Liver (tissue), 9 donors: ENCODE results near the gene KIF2C. TPM values are rescaled to one million over a fixed set of nuclear protein-coding genes. Genes with fewer than 3 reads are reported as not detected.

Source experiments
- DNase-seq: peaks from one replicate; pipeline ENCODE4 v3.0.0-alpha.2; 2017; ENCODE audit warnings: low spot score
- H3K27ac ChIP-seq, 2 donors: one replicate each; pipeline ENCODE4 v1.7.0; 2013; ENCODE audit warnings: inconsistent platforms in 2 of 2, low read length in 2 of 2, control low read depth in 1 of 2, low read depth in 1 of 2, mild to moderate bottlenecking in 1 of 2
- H3K27me3 ChIP-seq, 4 donors: one replicate each; pipeline versions ENCODE4 v1.6.1 to v1.7.0; 2013; ENCODE audit warnings: low read length in 3 of 4, inconsistent platforms in 1 of 4, mild to moderate bottlenecking in 1 of 4, moderate library complexity in 1 of 4; ENCODE audit not compliant: control insufficient read depth in 4 of 4, insufficient read depth in 4 of 4
- H3K36me3 ChIP-seq, 4 donors: one replicate each; pipeline versions ENCODE4 v1.6.1 to v1.7.0; 2013; ENCODE audit warnings: low read length in 3 of 4, mild to moderate bottlenecking in 3 of 4, low read depth in 1 of 4, moderate library complexity in 1 of 4; ENCODE audit not compliant: control insufficient read depth in 4 of 4, insufficient read depth in 3 of 4
- H3K4me1 ChIP-seq, 4 donors: one replicate each; pipeline versions ENCODE4 v1.6.1 to v1.7.0; 2013; ENCODE audit warnings: low read length in 3 of 4, mild to moderate bottlenecking in 3 of 4, moderate library complexity in 1 of 4; ENCODE audit not compliant: control insufficient read depth in 4 of 4, insufficient read depth in 4 of 4
- H3K4me3 ChIP-seq, 3 donors: one replicate each; pipeline versions ENCODE4 v1.6.1 to v1.7.0; 2013; ENCODE audit warnings: low read length in 3 of 3, control low read depth in 1 of 3, low read depth in 1 of 3, mild to moderate bottlenecking in 1 of 3
- H3K9ac ChIP-seq, 2 donors: one replicate each; pipeline ENCODE4 v1.7.0; 2013; ENCODE audit warnings: low read length in 2 of 2, mild to moderate bottlenecking in 2 of 2, moderate library complexity in 2 of 2, control low read depth in 1 of 2, low read depth in 1 of 2
- H3K9me3 ChIP-seq, 4 donors: one replicate each; pipeline versions ENCODE4 v1.6.1 to v1.7.0; 2013; ENCODE audit warnings: low read length in 3 of 4; ENCODE audit not compliant: control insufficient read depth in 4 of 4
- ATF3 ChIP-seq: IDR thresholded peaks from 2 replicates; pipeline ENCODE4 v1.6.1; 2016; ENCODE audit warnings: antibody characterized with exemption
- CTCF ChIP-seq: fragments of 150-350 bp; IDR thresholded peaks from 2 replicates; pipeline ENCODE4 v1.5.1; 2017; ENCODE audit warnings: improper control_type of control experiment, low read depth, low read length; ENCODE audit not compliant: missing input control
- EGR1 ChIP-seq, 2 donors: IDR thresholded peaks; 2 replicates each; pipeline ENCODE4 v1.6.1; 2016 to 2018; ENCODE audit warnings: antibody characterized with exemption in 2 of 2, low read depth in 2 of 2
- FOXA1 ChIP-seq: IDR thresholded peaks from 2 replicates; pipeline ENCODE4 v1.6.1; 2016; ENCODE audit warnings: antibody characterized with exemption
- FOXA2 ChIP-seq: IDR thresholded peaks from 2 replicates; pipeline ENCODE4 v1.6.1; 2016; ENCODE audit warnings: antibody characterized with exemption
- GABPA ChIP-seq, 2 donors: IDR thresholded peaks in 1 of 2; conservative IDR thresholded peaks in 1 of 2; 2 replicates each; pipeline ENCODE4 v1.6.1; 2016; ENCODE audit warnings: antibody characterized with exemption in 2 of 2, mild to moderate bottlenecking in 1 of 2, moderate library complexity in 1 of 2
- HNF4A ChIP-seq, 2 donors: conservative IDR thresholded peaks; 2 replicates each; pipeline ENCODE4 v1.6.1; 2016; ENCODE audit warnings: antibody characterized with exemption in 2 of 2, mild to moderate bottlenecking in 2 of 2
- HNF4G ChIP-seq: IDR thresholded peaks from 2 replicates; pipeline ENCODE4 v1.6.1; 2016; ENCODE audit warnings: antibody characterized with exemption
- JUND ChIP-seq, 2 donors: IDR thresholded peaks; 2 replicates each; pipeline ENCODE4 v1.6.1; 2016; ENCODE audit warnings: antibody characterized with exemption in 2 of 2
- MAX ChIP-seq: IDR thresholded peaks from 2 replicates; pipeline ENCODE4 v1.6.1; 2016; ENCODE audit warnings: antibody characterized with exemption
- NR2F2 ChIP-seq: IDR thresholded peaks from 2 replicates; pipeline ENCODE4 v1.6.1; 2016; ENCODE audit warnings: antibody characterized with exemption
- RAD21 ChIP-seq, 2 donors: IDR thresholded peaks; 2 replicates each; pipeline ENCODE4 v1.6.1; 2016; ENCODE audit warnings: antibody characterized with exemption in 2 of 2, mild to moderate bottlenecking in 2 of 2
- REST ChIP-seq: IDR thresholded peaks from 2 replicates; pipeline ENCODE4 v1.6.1; 2016; ENCODE audit warnings: antibody characterized with exemption, mild to moderate bottlenecking
- RXRA ChIP-seq, 2 donors: IDR thresholded peaks; 2 replicates each; pipeline ENCODE4 v1.6.1; 2017 to 2018; ENCODE audit warnings: antibody characterized with exemption in 2 of 2, mild to moderate bottlenecking in 1 of 2
- SP1 ChIP-seq: IDR thresholded peaks from 2 replicates; pipeline ENCODE4 v1.6.1; 2018; ENCODE audit warnings: antibody characterized with exemption, mild to moderate bottlenecking
- TAF1 ChIP-seq: conservative IDR thresholded peaks from 2 replicates; pipeline ENCODE4 v1.6.1; 2016; ENCODE audit warnings: antibody characterized with exemption, mild to moderate bottlenecking
- YY1 ChIP-seq: IDR thresholded peaks from 2 replicates; pipeline ENCODE4 v1.6.1; 2016; ENCODE audit warnings: antibody characterized with exemption, mild to moderate bottlenecking
- ZBTB33 ChIP-seq: IDR thresholded peaks from 2 replicates; pipeline ENCODE4 v1.6.1; 2016; ENCODE audit warnings: antibody characterized with exemption
- WGBS: extraction: QIAGEN DNeasy Blood & Tissue Kit; methylation state at CpG from one replicate; pipeline ENCODE4 v1.1.7; 2013; 5-methylcytosine and 5-hydroxymethylcytosine counted together
- polyA plus RNA-seq, 2 donors: library from polyadenylated mRNA; stranded (reverse) in 1 of 2; unstranded in 1 of 2; fragments of 200-250 nt in 1 of 2; fragments of >200 nt in 1 of 2; fragmentation: Nextera tagmentation in 1 of 2; extraction: Ambion mirVana in 1 of 2; gene quantifications; one replicate each; pipeline versions ENCODE4 v1.2.1 to v1.2.3, GENCODE V29; 2013 to 2015
- total RNA-seq, 2 donors: library from RNA; depleted of rRNA; stranded (reverse); fragments of >200 nt; gene quantifications; one replicate each; pipeline ENCODE4 v1.2.3, GENCODE V29; 2014
- donor health status: healthy.
- donor health status: healthy.
- donor health status: healthy.
- donor health status: healthy.
- donor health status: healthy.

Gene KIF2C
- total and polyA plus RNA-seq, 4 donors, result 0.17 to 26.7 (median 0.73) TPM

DNA sequence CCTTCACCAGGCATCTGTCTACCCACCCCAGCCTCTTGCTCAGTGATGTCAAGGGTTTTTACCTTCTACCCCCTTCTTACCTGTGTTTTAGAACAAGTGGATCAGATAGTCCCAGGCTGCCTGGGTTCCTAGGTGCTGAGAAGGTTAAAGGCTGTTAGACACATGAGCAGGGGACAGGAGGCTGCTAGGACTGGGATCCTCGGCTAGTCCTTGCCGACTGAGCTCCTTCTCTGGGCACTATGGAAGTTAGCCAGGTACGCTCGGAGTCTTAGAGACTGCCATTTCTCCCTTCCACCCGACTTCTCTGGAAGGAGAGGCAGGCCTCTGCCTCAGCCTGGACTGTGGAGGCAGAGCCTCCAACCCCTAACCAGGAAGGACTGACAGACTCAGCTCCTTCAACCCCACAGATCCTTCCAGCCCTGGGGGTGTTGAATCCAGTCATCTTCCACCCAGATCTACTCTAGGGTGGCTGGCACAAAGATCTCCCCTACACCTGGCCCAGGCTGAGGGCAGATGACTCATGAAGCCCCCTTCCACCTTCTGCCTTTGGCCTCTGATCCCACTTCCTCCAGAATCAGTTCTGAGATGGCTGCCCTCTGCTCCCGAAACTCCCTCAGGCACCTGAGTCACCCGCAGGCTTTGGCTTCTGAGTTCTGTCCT, 67.2 kb downstream of the KIF2C start, which contains the start of gene DYNLT4:
Gene DYNLT4 (minus strand): TSS at position 648 of the 660 bp plus-strand sequence. CDS start 683 bp downstream, outside the sequence.
- DNase-seq, result peak; percentile 33
- Histone ChIP-seq H3K9ac (peak within 1 kb of the TSS; percentile 53 to 65), H3K4me3 (no peak within 1 kb of the TSS), H3K27ac (peak within 1 kb of the TSS; percentile 95 to 98), H3K4me1 (peaks cover 15 to 47% (median 39%) of the 10 kb centered on the region in 4 donors), H3K9me3 (no peaks in the 10 kb centered on the region), H3K27me3 (no peaks in the 10 kb centered on the region), H3K36me3 (peaks cover 0 to 8% (median 7%) of the 10 kb centered on the region in 4 donors)
- TF ChIP-seq NR2F2 (peak; percentile 74), RAD21 (IDR thresholded peaks at IDR 0.05) (no peak), SP1 (no peak), HNF4G (peak; percentile 10), GABPA (IDR thresholded peaks at IDR 0.05 in 1 of 2, conservative IDR thresholded peaks at IDR 0.05 in 1 of 2) (no peak), TAF1 (peak; percentile 93), HNF4A (conservative IDR thresholded peaks at IDR 0.05) (peak in 1 of 2 donors; percentile 63)
- 54% methylated on average over 7 of the region's 7 CpGs for WGBS

DNA sequence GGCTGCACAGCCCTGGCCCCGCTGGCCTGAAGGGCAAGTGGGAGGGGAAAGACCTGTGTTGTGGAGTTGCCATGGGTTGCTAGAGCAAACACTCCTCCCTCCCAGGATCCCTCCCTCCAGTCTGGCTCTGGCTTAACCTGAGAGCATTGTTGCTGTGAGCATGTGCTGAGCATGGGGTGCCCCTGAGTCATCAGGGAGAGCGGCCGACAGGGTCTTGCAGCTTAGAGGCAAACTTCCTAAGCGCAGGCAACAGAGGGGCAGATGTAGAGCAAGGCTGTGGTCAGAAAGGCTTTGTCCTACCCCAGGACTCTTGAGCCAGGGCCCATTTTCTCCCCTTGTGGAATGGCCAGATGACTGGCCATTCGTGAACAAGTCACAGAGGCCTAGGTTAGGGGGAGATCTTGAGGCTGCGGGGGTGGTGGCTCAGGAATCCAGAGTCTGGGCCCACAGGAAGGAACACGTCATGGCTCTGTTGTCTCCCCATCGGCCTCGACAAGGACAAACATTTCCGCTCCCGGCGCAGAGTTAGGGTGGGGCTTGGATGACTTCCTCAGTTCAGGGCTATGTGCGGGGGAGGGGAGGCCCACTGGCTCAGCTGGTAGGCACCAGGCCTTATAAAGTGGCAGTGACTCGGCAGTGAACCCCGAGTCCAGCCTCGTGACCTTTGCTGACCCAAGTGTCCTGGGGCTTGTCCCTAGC, 67.9 kb downstream of the KIF2C start:
- H3K4me3 ChIP-seq, result no peak overlapping the region
- H3K27me3 ChIP-seq, result no peaks in the 10 kb centered on the region

More for the DNA sequence above, 67.9 kb downstream of the KIF2C start:
- 3% methylated on average over 16 of the region's 16 CpGs for WGBS
- Histone ChIP-seq H3K4me1 (peaks cover 15 to 46% (median 37%) of the 10 kb centered on the region in 4 donors), H3K9me3 (no peaks in the 10 kb centered on the region), H3K27ac (peak overlapping the region; percentile 95 to 98), H3K36me3 (peaks cover 0 to 8% (median 7%) of the 10 kb centered on the region in 4 donors), H3K9ac (peak overlapping the region; percentile 51 to 53)
- TF ChIP-seq ATF3, result peak; percentile 74
- no peak for TF ChIP-seq HNF4G
- TF ChIP-seq NR2F2, result peak; percentile 87
- TF ChIP-seq FOXA1, result no peak
- peak; percentile 80 for TF ChIP-seq SP1
- TF ChIP-seq RXRA (IDR thresholded peaks at IDR 0.05), result peak; percentile 62 to 93
- TF ChIP-seq MAX, result peak; percentile 97
- TF ChIP-seq RAD21 (IDR thresholded peaks at IDR 0.05), result peak in 1 of 2 donors; percentile 32
- peak in 1 of 2 donors; percentile 83 for TF ChIP-seq HNF4A (conservative IDR thresholded peaks at IDR 0.05)
- peak; percentile 4 for TF ChIP-seq TAF1
- TF ChIP-seq FOXA2, result no peak
- peak; percentile 90 to 93 for TF ChIP-seq JUND (IDR thresholded peaks at IDR 0.05)
- TF ChIP-seq REST, result peak; percentile 89
- peak; percentile 46 to 79 for TF ChIP-seq EGR1 (IDR thresholded peaks at IDR 0.05; ENCODE audit: low read depth in 2 of 2)
- TF ChIP-seq YY1, result peak; percentile 91
- peak; percentile 47 for TF ChIP-seq ZBTB33
- no peak for TF ChIP-seq CTCF
- TF ChIP-seq GABPA (IDR thresholded peaks at IDR 0.05 in 1 of 2, conservative IDR thresholded peaks at IDR 0.05 in 1 of 2), result peak in 1 of 2 donors; percentile 59
- DNase-seq, result peak; percentile 85
